NCI-H2029 treated with DMSO at 0.1 percent for 48 hours (cell line): Measurements from ENCODE around the gene ALDOA.
"Not testable (repeated sequence)": the region's sequence is repeated elsewhere in the genome, so short reads cannot be mapped to it uniquely, and the experiment has no call there.

ENCODE experiments used
- DNase-seq: peaks from one replicate; lab custom pipeline; 2025; lab: John Stamatoyannopoulos, UW

Gene ALDOA

GRCh38 chr16:30065102-30065942 lies at the start of gene ALDOA:
Gene ALDOA (plus strand): TSS chr16:30065760. CDS start chr16:30066898, 1,138 bp downstream.
- DNase-seq = peak; percentile 88

DNA sequence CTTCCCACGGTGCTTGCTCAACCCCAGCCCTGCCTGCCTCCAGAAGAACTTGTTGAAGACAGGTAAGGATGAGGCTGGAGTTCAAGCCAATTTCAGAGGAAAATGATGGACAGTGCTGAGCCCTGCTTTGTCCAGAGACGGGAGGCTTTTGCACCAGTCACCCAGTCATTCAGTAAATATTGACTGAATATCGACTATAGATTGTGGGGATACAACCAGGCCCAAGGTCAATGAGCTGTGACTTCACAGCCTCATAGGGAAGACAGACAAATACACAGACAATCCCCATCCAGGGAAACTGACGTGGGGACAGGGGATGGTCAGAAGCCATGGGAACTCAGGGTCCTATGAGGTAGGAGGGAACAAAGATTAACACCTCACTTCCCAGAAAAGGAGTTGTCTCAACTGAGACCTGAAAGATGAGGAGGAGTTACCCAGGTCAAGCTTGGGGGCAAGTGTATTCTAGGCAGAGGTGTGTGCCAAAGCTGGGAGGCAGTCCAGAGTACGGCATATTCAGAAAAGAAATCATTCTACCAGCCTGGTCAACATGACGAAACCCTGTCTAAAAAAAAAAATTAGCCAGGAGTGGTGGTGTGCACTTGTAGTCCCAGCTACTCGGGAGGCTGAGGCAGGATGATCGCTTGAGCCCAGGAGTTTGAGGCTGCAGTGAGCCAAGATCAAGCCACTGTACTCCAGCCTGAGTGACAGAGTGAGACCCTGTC lies 48.8 kb upstream of the ALDOA start:
- no peak for DNase-seq

GRCh38 chr16:30017277-30017656 lies 48.3 kb upstream of the ALDOA start:
- DNase-seq = no peak

GRCh38 chr16:30017937-30018336 lies 47.6 kb upstream of the ALDOA start:
- not testable (repeated sequence) for DNase-seq

GRCh38 chr16:30018731-30019158 lies 46.8 kb upstream of the ALDOA start:
- DNase-seq = no peak

DNA sequence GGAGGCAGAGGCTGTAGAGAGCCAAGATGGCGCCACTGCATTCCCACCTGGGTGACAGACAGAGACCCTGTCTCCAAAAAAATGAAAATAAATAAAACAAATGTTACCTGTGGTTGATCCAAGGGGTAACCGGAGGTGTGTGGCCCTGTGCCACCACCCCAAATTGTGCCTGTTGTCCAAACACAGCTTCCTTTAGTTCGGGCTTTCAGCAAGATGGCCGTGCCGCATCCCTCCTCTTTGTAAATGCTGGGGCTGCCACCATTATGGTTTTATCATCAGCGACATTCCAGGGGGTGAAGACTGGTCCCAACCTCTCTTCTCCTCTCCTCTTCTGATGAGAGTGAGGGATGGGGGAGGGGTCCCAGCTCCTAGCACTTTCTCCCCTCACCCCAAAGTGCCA lies 42.7 kb upstream of the ALDOA start, which contains the start of gene C16orf92:
TSS of gene C16orf92 (plus strand) at position 312 of the 400 bp plus-strand sequence. CDS start 143 bp downstream, outside the sequence.
- no peak for DNase-seq

- no peak for DNase-seq
Observed at GRCh38 chr16:30023586-30023985, 42.0 kb upstream of the ALDOA start.

DNA sequence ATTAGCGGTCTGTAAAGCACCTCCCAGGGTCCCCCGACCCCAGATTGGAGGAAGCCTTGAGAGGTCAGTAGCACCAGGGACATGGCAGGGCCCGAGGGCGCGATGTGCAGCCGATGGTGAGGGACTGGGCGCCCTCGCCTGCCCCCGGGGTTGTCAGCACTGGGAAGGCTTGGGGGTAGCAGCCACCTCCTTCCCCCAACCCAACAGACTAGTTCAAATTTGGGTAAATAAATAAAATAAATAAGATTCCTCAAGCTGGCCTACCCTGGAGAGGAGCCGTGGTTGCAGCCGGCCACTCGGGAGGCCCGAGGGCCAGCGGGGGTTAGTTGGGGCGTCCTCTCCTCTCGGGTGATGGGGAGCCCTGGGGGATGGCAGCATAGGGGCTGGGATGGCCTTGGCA lies 41.1 kb upstream of the ALDOA start:
- DNase-seq = no peak

DNA sequence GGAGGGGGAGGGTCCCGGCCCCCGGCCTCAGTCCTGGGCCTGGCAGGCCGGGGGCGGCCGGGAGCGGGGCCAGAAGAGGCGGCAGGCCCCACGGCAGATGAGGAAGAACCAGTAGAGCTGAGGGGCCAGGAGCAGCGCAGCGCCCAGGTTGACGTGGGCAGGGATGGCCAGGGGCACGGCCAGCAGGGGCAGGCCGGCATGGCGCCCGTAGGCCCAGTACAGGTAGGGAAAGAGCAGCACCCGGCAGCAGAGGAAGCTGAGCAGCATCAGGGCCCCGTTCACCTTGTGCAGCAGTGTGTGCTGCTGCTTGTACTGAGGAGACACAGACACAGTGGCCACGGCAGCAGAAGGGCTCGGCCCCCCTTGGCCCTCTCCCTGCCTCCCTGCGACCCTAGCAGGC lies 40.4 kb upstream of the ALDOA start:
- no peak for DNase-seq

GRCh38 chr16:30025574-30025973 lies 40.0 kb upstream of the ALDOA start:
- DNase-seq = no peak

- DNase-seq = no peak
Observed at GRCh38 chr16:30026449-30026848, 39.1 kb upstream of the ALDOA start.

GRCh38 chr16:30027588-30028437 lies 37.7 kb upstream of the ALDOA start:
- no peak for DNase-seq

GRCh38 chr16:30028438-30029076 lies 37.0 kb upstream of the ALDOA start:
- DNase-seq = no peak

GRCh38 chr16:30030011-30030685 lies 35.4 kb upstream of the ALDOA start:
- no peak for DNase-seq

- no peak for DNase-seq
Observed at GRCh38 chr16:30030841-30031413, 34.6 kb upstream of the ALDOA start, which contains the start of gene TLCD3B. Gene TLCD3B (minus strand): TSS chr16:30031271. CDS start chr16:30030527, 744 bp downstream.

DNA sequence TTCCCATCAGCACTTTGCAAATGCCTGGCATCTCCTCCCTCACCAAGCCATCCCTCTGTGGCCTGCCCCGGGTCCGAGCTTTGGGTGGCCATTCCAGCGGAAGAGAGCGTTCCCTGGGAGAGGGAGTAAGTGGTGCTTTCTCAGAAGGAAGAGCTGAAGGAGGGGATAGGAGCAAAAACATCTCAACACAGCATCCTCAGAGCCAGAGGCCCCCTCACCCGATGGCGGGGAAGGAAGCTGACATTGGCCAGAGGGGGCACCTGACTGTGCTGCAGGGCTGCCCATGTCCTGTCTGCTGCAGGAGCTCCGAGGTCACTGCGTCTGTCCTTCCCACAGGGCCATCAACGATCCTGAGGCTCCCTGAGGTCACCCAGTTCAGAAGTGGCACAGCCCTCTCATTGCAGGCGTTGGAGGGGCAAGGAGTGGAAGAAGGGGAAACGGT lies 34.1 kb upstream of the ALDOA start:
- DNase-seq = no peak

GRCh38 chr16:30032083-30032819 lies 33.3 kb upstream of the ALDOA start:
- DNase-seq = peak; percentile 48

GRCh38 chr16:30033270-30033669 lies 32.3 kb upstream of the ALDOA start:
- DNase-seq = no peak

DNA sequence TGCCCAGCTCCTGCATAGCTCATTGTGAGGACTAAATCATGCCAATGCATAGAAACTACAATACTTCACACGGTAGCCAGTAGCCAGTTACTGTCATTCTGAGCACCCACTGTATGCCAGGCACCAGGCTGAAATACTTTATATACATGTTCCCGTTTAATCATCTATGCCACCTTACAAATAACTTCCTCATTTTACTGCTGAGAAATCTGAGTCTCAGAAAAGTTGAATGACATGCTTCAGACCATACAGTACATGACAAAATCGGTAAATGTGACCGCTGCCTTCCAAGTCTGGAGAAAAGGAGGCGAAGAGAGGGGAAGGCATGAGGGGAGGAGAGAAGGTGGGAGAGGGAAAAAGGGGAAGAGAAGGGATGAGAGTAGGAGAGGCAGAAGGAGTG lies 25.3 kb upstream of the ALDOA start:
- DNase-seq = no peak

- not testable (repeated sequence) for DNase-seq
Observed at GRCh38 chr16:30040690-30041089, 24.9 kb upstream of the ALDOA start.
